Loucy (cell line): ENCODE measurements around the gene HDGF.

Experiments used
- H2AFZ ChIP-seq: fragments of 200-600 bp; sonication (generic); 2 replicates; pipeline ENCODE4 v1.6.0; 2016; ENCODE audit warnings: antibody characterized with exemption, mild to moderate bottlenecking, low read length, moderate library complexity
- H3F3A ChIP-seq: fragments of 200-600 bp; 2 replicates; pipeline ENCODE4 v1.6.0; 2016; ENCODE audit warnings: antibody characterized with exemption, low read depth, mild to moderate bottlenecking
- H3K27me3 ChIP-seq: fragments of 200-600 bp; sonication (generic); 2 replicates; pipeline ENCODE4 v1.6.1; 2014; ENCODE audit warnings: low read length, mild to moderate bottlenecking; ENCODE audit not compliant: insufficient read depth, poor library complexity, severe bottlenecking
- H3K36me3 ChIP-seq: fragments of 200-600 bp; sonication (generic); 2 replicates; pipeline ENCODE4 v1.6.1; 2016; ENCODE audit warnings: low read length; ENCODE audit not compliant: insufficient read depth
- H3K4me1 ChIP-seq: fragments of 200-600 bp; sonication (generic); 2 replicates; pipeline ENCODE4 v1.5.1; 2014; ENCODE audit warnings: low read length, mild to moderate bottlenecking; ENCODE audit not compliant: insufficient read depth, poor library complexity, severe bottlenecking
- H3K4me2 ChIP-seq: fragments of 200-600 bp; sonication (generic); 2 replicates; pipeline ENCODE4 v1.6.0; 2014; ENCODE audit warnings: antibody characterized with exemption, low read length, low read depth, mild to moderate bottlenecking; ENCODE audit not compliant: poor library complexity, severe bottlenecking
- H3K4me3 ChIP-seq: fragments of 200-600 bp; sonication (generic); 2 replicates; pipeline ENCODE4 v1.5.1; 2014; ENCODE audit warnings: low read length, mild to moderate bottlenecking, mixed read lengths; ENCODE audit not compliant: poor library complexity, severe bottlenecking
- H3K79me2 ChIP-seq: fragments of 200-600 bp; sonication (generic); 2 replicates; pipeline ENCODE4 v1.6.1; 2014; ENCODE audit warnings: low read length; ENCODE audit not compliant: insufficient read depth
- H3K9ac ChIP-seq: fragments of 200-600 bp; sonication (generic); 2 replicates; pipeline ENCODE4 v1.6.0; 2014; ENCODE audit warnings: mild to moderate bottlenecking, low read depth, low read length, moderate library complexity; ENCODE audit not compliant: poor library complexity, severe bottlenecking
- H3K9me2 ChIP-seq: fragments of 200-600 bp; sonication (generic); replicated peaks from 2 replicates; pipeline ENCODE4 v1.6.1; 2016; ENCODE audit warnings: low read depth, low read length, mixed read lengths
- H3K9me3 ChIP-seq: fragments of 200-600 bp; sonication (generic); 2 replicates; pipeline ENCODE4 v1.6.1; 2014; ENCODE audit warnings: mild to moderate bottlenecking, antibody characterized with exemption, low read length, low read depth; ENCODE audit not compliant: insufficient read depth
- H4K20me1 ChIP-seq: fragments of 200-600 bp; sonication (generic); 2 replicates; pipeline ENCODE4 v1.6.0; 2014; ENCODE audit warnings: antibody characterized with exemption, low read length, mild to moderate bottlenecking; ENCODE audit not compliant: insufficient read depth, poor library complexity, severe bottlenecking
- CTCF ChIP-seq: fragments of 200-600 bp; sonication (generic); conservative IDR thresholded peaks from 2 replicates; pipeline ENCODE4 v1.5.1; 2014; ENCODE audit warnings: mild to moderate bottlenecking, antibody characterized with exemption, low read length
- EZH2phosphoT487 ChIP-seq: fragments of 200-600 bp; IDR thresholded peaks from 2 replicates; pipeline ENCODE4 v1.6.1; 2018; ENCODE audit warnings: antibody characterized with exemption, mild to moderate bottlenecking, moderate library complexity, borderline replicate concordance

HDGF gene

GRCh38 chr1:156746728-156747631 lies 4.5 kb downstream of the HDGF start:
- Histone ChIP-seq H4K20me1 (peaks cover 55% of the 10 kb centered on the region), H3K4me3 (peak overlapping the region; percentile 90), H3K9me3 (no peaks in the 10 kb centered on the region), H3K36me3 (peaks cover 34% of the 10 kb centered on the region; the same call in 1 of the 2 replicates), H3K9me2 (no peaks in the 10 kb centered on the region), H3K27me3 (peaks cover 6% of the 10 kb centered on the region), H2AFZ (no peak overlapping the region), H3K9ac (peak overlapping the region; percentile 100), H3K79me2 (peaks cover 86% of the 10 kb centered on the region), H3K4me2 (peak overlapping the region; percentile 99), H3K4me1 (peaks cover 28% of the 10 kb centered on the region), H3F3A (peaks cover 14% of the 10 kb centered on the region; the same call in 1 of the 2 replicates)
- TF ChIP-seq EZH2phosphoT487, result no peak
- peak; percentile 55 for TF ChIP-seq CTCF

DNA sequence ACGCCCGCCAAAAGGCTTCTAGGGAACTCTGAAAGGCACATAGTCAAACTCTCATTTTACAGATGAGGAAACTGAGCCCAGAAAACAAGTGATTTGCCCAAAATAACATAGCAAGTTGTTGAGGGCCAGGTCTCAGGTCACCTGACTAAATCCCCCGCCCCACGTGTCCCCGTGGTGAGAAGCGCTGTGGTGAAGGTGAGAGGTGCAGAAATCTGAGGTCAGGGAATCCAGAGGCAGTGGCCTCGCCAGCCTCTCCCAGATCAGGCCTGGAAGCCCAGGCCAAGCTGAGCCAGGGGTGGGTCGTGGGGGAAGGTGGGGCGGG lies 5.1 kb downstream of the HDGF start:
- H3K9me2 ChIP-seq, result no peaks in the 10 kb centered on the region
- peaks cover 55% of the 10 kb centered on the region for H4K20me1 ChIP-seq
- no peak for TF ChIP-seq EZH2phosphoT487
- TF ChIP-seq CTCF, result no peak
- H3K4me3 ChIP-seq, result peak overlapping the region; percentile 90
- peak overlapping the region; percentile 99 for H3K4me2 ChIP-seq
- H3F3A ChIP-seq, result peaks cover 19% of the 10 kb centered on the region; the same call in 1 of the 2 replicates
- peaks cover 37% of the 10 kb centered on the region; the same call in 1 of the 2 replicates for H3K36me3 ChIP-seq
- no peaks in the 10 kb centered on the region for H3K9me3 ChIP-seq
- H3K9ac ChIP-seq, result peak overlapping the region; percentile 77
- peaks cover 34% of the 10 kb centered on the region for H3K4me1 ChIP-seq
- peaks cover 81% of the 10 kb centered on the region for H3K79me2 ChIP-seq
- H3K27me3 ChIP-seq, result peaks cover 6% of the 10 kb centered on the region
- no peak overlapping the region for H2AFZ ChIP-seq

GRCh38 chr1:156745881-156746280 lies 5.6 kb downstream of the HDGF start:
- peaks cover 35% of the 10 kb centered on the region for H3K4me1 ChIP-seq
- H3K9ac ChIP-seq, result peak overlapping the region; percentile 77
- peaks cover 77% of the 10 kb centered on the region for H3K79me2 ChIP-seq
- H2AFZ ChIP-seq, result no peak overlapping the region
- H4K20me1 ChIP-seq, result peaks cover 55% of the 10 kb centered on the region
- no peaks in the 10 kb centered on the region for H3K9me2 ChIP-seq
- H3K4me3 ChIP-seq, result peak overlapping the region; percentile 90
- peaks cover 19% of the 10 kb centered on the region; the same call in 1 of the 2 replicates for H3F3A ChIP-seq
- TF ChIP-seq EZH2phosphoT487, result no peak
- TF ChIP-seq CTCF, result no peak
- peak overlapping the region; percentile 99 for H3K4me2 ChIP-seq
- peaks cover 37% of the 10 kb centered on the region; the same call in 1 of the 2 replicates for H3K36me3 ChIP-seq
- H3K27me3 ChIP-seq, result peaks cover 4% of the 10 kb centered on the region
- no peaks in the 10 kb centered on the region for H3K9me3 ChIP-seq
